Neural progenitor cell (in vitro differentiated cells): ENCODE results near the gene SLX9. TPM values are rescaled to one million over a fixed set of nuclear protein-coding genes. Genes with fewer than 3 reads are reported as not detected.

Experiments
- DNase-seq: peaks from one replicate; pipeline ENCODE4 v3.0.0-alpha.2; 2016; ENCODE audit warnings: low spot score
- H2AFZ ChIP-seq: fragments of 200-600 bp; sonication (generic); replicated peaks from 2 replicates; pipeline ENCODE4 v1.6.1; 2016; ENCODE audit warnings: antibody characterized with exemption
- H3F3A ChIP-seq: fragments of 200-600 bp; sonication (generic); 2 replicates; pipeline ENCODE4 v1.6.1; 2016; ENCODE audit warnings: antibody characterized with exemption, low read depth
- H3K27ac ChIP-seq: fragments of 200-600 bp; sonication (generic); 2 replicates; pipeline ENCODE4 v1.5.1; 2016; ENCODE audit warnings: mild to moderate bottlenecking
- H3K27me3 ChIP-seq: fragments of 200-600 bp; sonication (generic); 2 replicates; pipeline ENCODE4 v1.6.1; 2016; ENCODE audit warnings: mild to moderate bottlenecking, moderate library complexity
- H3K36me3 ChIP-seq: fragments of 200-600 bp; sonication (generic); 2 replicates; pipeline ENCODE4 v1.5.1; 2016
- H3K4me1 ChIP-seq: fragments of 200-600 bp; sonication (generic); 2 replicates; pipeline ENCODE4 v1.6.1; 2016; ENCODE audit warnings: mixed run types
- H3K4me2 ChIP-seq: fragments of 200-600 bp; sonication (generic); 2 replicates; pipeline ENCODE4 v1.6.1; 2016
- H3K4me3 ChIP-seq: fragments of 200-600 bp; sonication (generic); 2 replicates; pipeline ENCODE4 v1.5.1; 2016
- H3K79me2 ChIP-seq: fragments of 200-600 bp; sonication (generic); 2 replicates; pipeline ENCODE4 v1.6.1; 2016; ENCODE audit warnings: low read depth
- H3K9ac ChIP-seq: fragments of 200-600 bp; sonication (generic); 2 replicates; pipeline ENCODE4 v1.6.1; 2016
- H3K9me3 ChIP-seq: fragments of 200-600 bp; sonication (generic); 2 replicates; pipeline ENCODE4 v1.5.1; 2016; ENCODE audit warnings: low read depth
- H4K20me1 ChIP-seq: fragments of 200-600 bp; sonication (generic); 2 replicates; pipeline ENCODE4 v1.6.1; 2016; ENCODE audit warnings: low read depth
- H3K27ac Mint-ChIP-seq: 3 replicates; pipeline ENCODE4 v1.8.0; 2021; ENCODE audit warnings: mixed read lengths
- H3K27me3 Mint-ChIP-seq: 2 replicates; pipeline ENCODE4 v1.8.0; 2022; ENCODE audit warnings: low read depth, mild to moderate bottlenecking, inconsistent platforms, moderate library complexity, mixed read lengths; ENCODE audit not compliant: insufficient read depth
- H3K36me3 Mint-ChIP-seq: 3 replicates; pipeline ENCODE4 v1.8.0; 2021; ENCODE audit warnings: mixed read lengths
- H3K4me1 Mint-ChIP-seq: 3 replicates; pipeline ENCODE4 v1.8.0; 2021; ENCODE audit warnings: mixed read lengths
- H3K4me3 Mint-ChIP-seq: 3 replicates; pipeline ENCODE4 v1.8.0; 2021; ENCODE audit warnings: mild to moderate bottlenecking, moderate library complexity, mixed read lengths
- H3K9me3 Mint-ChIP-seq: 3 replicates; pipeline ENCODE4 v1.8.0; 2020; ENCODE audit warnings: mixed read lengths
- EZH2 ChIP-seq: fragments of 200-600 bp; sonication (generic); IDR thresholded peaks from 2 replicates; pipeline ENCODE4 v1.6.1; 2017; ENCODE audit warnings: antibody characterized with exemption, mild to moderate bottlenecking, moderate library complexity
- EZH2phosphoT487 ChIP-seq: fragments of 200-600 bp; sonication (generic); IDR thresholded peaks from 2 replicates; pipeline ENCODE4 v1.6.1; 2017; ENCODE audit warnings: antibody characterized with exemption
- total RNA-seq: library from RNA; depleted of rRNA; stranded (reverse); fragments of >200 nt; gene quantifications from 2 replicates; pipeline ENCODE4 v1.2.3, GENCODE V29; 2015; ENCODE audit warnings: low replicate concordance
- TF ChIP-seq, protein P1 (sequence below): fragments of 200-600 bp; sonication (generic); IDR thresholded peaks from 2 replicates; pipeline ENCODE4 v1.5.1; 2017; ENCODE audit warnings: antibody characterized with exemption, mild to moderate bottlenecking

The SLX9 gene
- total RNA-seq, 1 donor from 2014 or later = 4.7 TPM

GRCh38 chr21:44994695-44995342 is 55.0 kb downstream of the SLX9 start:
- Mint-ChIP-seq H3K27ac (peak overlapping the region; percentile 44), H3K27me3 (peaks cover 4% of the 10 kb centered on the region), H3K36me3 (no peaks in the 10 kb centered on the region), H3K4me1 (peaks cover 13% of the 10 kb centered on the region), H3K4me3 (no peak overlapping the region), H3K9me3 (no peaks in the 10 kb centered on the region)
- Histone ChIP-seq H3K9me3 (no peaks in the 10 kb centered on the region), H3K79me2 (no peaks in the 10 kb centered on the region), H3F3A (no peaks in the 10 kb centered on the region), H3K9ac (no peak overlapping the region), H3K27me3 (no peaks in the 10 kb centered on the region), H3K4me3 (no peak overlapping the region), H3K4me2 (no peak overlapping the region), H3K4me1 (no peaks in the 10 kb centered on the region), H3K36me3 (no peaks in the 10 kb centered on the region), H3K27ac (no peak overlapping the region), H4K20me1 (no peaks in the 10 kb centered on the region), H2AFZ (no peak overlapping the region)
- DNase-seq = no peak
- TF ChIP-seq, protein P1, sequence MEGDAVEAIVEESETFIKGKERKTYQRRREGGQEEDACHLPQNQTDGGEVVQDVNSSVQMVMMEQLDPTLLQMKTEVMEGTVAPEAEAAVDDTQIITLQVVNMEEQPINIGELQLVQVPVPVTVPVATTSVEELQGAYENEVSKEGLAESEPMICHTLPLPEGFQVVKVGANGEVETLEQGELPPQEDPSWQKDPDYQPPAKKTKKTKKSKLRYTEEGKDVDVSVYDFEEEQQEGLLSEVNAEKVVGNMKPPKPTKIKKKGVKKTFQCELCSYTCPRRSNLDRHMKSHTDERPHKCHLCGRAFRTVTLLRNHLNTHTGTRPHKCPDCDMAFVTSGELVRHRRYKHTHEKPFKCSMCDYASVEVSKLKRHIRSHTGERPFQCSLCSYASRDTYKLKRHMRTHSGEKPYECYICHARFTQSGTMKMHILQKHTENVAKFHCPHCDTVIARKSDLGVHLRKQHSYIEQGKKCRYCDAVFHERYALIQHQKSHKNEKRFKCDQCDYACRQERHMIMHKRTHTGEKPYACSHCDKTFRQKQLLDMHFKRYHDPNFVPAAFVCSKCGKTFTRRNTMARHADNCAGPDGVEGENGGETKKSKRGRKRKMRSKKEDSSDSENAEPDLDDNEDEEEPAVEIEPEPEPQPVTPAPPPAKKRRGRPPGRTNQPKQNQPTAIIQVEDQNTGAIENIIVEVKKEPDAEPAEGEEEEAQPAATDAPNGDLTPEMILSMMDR = no peak
- no peak for TF ChIP-seq EZH2phosphoT487
- TF ChIP-seq EZH2 = no peak

DNA sequence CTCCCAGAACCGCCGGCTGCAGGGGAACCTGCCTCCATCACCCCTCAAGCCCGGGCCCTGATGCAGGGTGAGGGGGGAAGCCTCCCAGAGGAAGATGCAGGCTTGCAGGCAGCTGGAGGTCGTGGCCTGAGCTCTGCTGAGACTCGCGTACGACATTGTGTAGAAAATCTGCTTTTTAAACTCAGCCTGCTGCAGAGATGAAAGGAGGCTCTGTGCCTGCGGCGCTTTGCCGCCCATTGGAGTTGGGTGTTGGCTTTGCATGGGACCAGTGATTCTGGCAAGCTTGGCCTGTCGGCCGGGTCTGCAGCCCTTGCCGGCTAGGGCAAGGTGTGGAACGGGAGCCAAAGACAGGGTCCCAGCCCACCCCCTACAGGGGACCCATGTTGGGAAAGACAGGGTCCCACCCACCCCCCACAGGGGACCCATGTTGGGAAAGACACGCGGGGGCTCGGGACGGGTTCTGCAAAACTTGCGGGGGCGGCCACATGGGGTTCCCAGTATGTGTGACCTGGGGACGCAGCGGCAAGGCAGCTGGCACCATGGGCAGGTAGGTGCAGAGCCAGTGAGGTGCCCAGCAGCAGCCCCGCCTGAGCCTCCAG is 55.6 kb downstream of the SLX9 start:
- H3K27ac Mint-ChIP-seq = no peak overlapping the region
- H3K4me3 Mint-ChIP-seq = no peak overlapping the region

DNA sequence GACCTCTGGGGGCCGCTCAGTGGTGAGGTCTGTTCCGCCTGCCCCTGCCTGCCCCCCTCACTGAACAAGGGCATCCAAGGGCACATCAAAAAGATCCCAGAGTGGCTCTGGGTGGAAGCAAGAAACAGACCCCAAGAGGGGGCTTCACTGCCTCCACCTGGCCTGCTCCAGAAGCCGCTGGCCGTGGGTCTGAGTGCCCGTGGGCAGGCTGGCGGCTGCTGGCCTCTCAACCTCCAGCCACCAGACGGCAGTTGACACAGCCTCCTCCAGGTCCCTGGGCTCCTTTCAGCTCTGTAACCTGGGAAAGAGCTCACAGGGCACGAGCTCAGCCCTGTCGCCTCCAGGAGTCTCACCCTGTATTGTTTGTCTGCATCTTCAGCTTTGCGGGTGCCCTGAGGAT is 56.3 kb downstream of the SLX9 start:
- Mint-ChIP-seq H3K9me3 (no peaks in the 10 kb centered on the region), H3K27ac (no peak overlapping the region), H3K4me1 (peaks cover 13% of the 10 kb centered on the region), H3K4me3 (no peak overlapping the region), H3K36me3 (no peaks in the 10 kb centered on the region), H3K27me3 (peaks cover 3% of the 10 kb centered on the region)
- TF ChIP-seq EZH2phosphoT487 (no peak), EZH2 (no peak)
- TF ChIP-seq, protein P1 = no peak
- DNase-seq = no peak
- H3K79me2 ChIP-seq = no peaks in the 10 kb centered on the region
- H3K4me2 ChIP-seq = no peak overlapping the region
- no peak overlapping the region for H3K27ac ChIP-seq
- no peak overlapping the region for H2AFZ ChIP-seq
- no peaks in the 10 kb centered on the region for H3F3A ChIP-seq
- H3K36me3 ChIP-seq = no peaks in the 10 kb centered on the region
- H3K9ac ChIP-seq = no peak overlapping the region
- no peaks in the 10 kb centered on the region for H3K9me3 ChIP-seq
- no peak overlapping the region for H3K4me3 ChIP-seq
- no peaks in the 10 kb centered on the region for H3K4me1 ChIP-seq
- no peaks in the 10 kb centered on the region for H4K20me1 ChIP-seq
- H3K27me3 ChIP-seq = no peaks in the 10 kb centered on the region

More for the DNA sequence above, 55.6 kb downstream of the SLX9 start:
- TF ChIP-seq EZH2phosphoT487 = no peak
- TF ChIP-seq, protein P1 = no peak
- TF ChIP-seq EZH2 = no peak
- no peaks in the 10 kb centered on the region for H3K9me3 Mint-ChIP-seq
- H3K36me3 ChIP-seq = no peaks in the 10 kb centered on the region
- no peaks in the 10 kb centered on the region for H4K20me1 ChIP-seq
- H3K27me3 Mint-ChIP-seq = peaks cover 3% of the 10 kb centered on the region
- no peak overlapping the region for H3K4me2 ChIP-seq
- no peaks in the 10 kb centered on the region for H3K79me2 ChIP-seq
- no peaks in the 10 kb centered on the region for H3F3A ChIP-seq
- no peaks in the 10 kb centered on the region for H3K4me1 ChIP-seq
- no peaks in the 10 kb centered on the region for H3K36me3 Mint-ChIP-seq
- H3K4me1 Mint-ChIP-seq = peaks cover 13% of the 10 kb centered on the region
- no peaks in the 10 kb centered on the region for H3K9me3 ChIP-seq
- no peak overlapping the region for H3K9ac ChIP-seq
- no peak overlapping the region for H2AFZ ChIP-seq
- DNase-seq = no peak
- H3K27me3 ChIP-seq = no peaks in the 10 kb centered on the region
- H3K27ac ChIP-seq = no peak overlapping the region
- H3K4me3 ChIP-seq = no peak overlapping the region
